ENCODE measurements around the gene ENDOU. TPM values are rescaled to one million over a fixed set of nuclear protein-coding genes. Genes with fewer than 3 reads are reported as not detected.
A peak's percentile ranks its signal among the peaks of the same experiment; 100 is the strongest.

ENDOU gene
- total and polyA plus RNA-seq, 10 donors: 0.05 to 0.92 (median 0.24) TPM; not detected in 4

GRCh38 chr12:47732504-47732903, 7.2 kb upstream of the ENDOU start:
- no peak overlapping the region for H3K27ac ChIP-seq
- peaks cover 6 to 38% (median 30%) of the 10 kb centered on the region in 6 donors for H3K4me1 ChIP-seq
- no peak for TF ChIP-seq POLR2AphosphoS5 (IDR thresholded peaks at IDR 0.05)
- TF ChIP-seq, protein P1, sequence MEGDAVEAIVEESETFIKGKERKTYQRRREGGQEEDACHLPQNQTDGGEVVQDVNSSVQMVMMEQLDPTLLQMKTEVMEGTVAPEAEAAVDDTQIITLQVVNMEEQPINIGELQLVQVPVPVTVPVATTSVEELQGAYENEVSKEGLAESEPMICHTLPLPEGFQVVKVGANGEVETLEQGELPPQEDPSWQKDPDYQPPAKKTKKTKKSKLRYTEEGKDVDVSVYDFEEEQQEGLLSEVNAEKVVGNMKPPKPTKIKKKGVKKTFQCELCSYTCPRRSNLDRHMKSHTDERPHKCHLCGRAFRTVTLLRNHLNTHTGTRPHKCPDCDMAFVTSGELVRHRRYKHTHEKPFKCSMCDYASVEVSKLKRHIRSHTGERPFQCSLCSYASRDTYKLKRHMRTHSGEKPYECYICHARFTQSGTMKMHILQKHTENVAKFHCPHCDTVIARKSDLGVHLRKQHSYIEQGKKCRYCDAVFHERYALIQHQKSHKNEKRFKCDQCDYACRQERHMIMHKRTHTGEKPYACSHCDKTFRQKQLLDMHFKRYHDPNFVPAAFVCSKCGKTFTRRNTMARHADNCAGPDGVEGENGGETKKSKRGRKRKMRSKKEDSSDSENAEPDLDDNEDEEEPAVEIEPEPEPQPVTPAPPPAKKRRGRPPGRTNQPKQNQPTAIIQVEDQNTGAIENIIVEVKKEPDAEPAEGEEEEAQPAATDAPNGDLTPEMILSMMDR (IDR thresholded peaks at IDR 0.05 in 8 of 11, conservative IDR thresholded peaks at IDR 0.05 in 3 of 11): no peak
- peaks cover 0 to 14% (median 0%) of the 10 kb centered on the region in 6 donors for H3K36me3 ChIP-seq
- no peak overlapping the region for H3K4me3 ChIP-seq
- DNase-seq: no peak
- no peaks in the 10 kb centered on the region for H3K27me3 ChIP-seq (replicated peaks in 1 of 7)
- no peaks in the 10 kb centered on the region for H3K9me3 ChIP-seq
- 57 to 85% (median 68%) methylated on average over 2 of the region's 2 CpGs for WGBS, 5 donors
- intact Hi-C loops (cut with DNase I; ENCODE audit: low total_unique reads): no loop called here

DNA sequence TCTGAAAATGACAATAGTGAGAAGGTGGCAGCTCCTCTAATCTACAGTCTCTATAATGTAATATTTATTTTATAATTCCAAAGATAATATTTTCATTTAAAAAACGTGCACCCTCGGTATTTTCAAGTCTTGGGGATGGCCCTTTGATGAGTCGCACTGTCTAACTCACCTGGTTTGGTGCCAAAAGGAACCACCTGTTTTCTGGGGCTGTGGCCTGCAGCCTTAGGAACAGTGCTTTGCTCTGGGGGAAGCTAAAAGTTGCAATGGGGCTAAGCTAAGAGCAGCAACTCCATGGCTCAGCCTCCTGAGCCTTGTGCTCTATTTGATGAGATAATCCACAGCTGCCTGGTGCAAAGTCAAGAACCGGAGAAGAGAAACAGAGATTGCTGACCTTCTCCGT, 6.4 kb upstream of the ENDOU start:
- no peaks in the 10 kb centered on the region for H3K9me3 ChIP-seq
- intact Hi-C loops (cut with DNase I; ENCODE audit: low total_unique reads): no loop called here
- H3K4me1 ChIP-seq: peaks cover 2 to 30% (median 22%) of the 10 kb centered on the region in 6 donors
- H3K27ac ChIP-seq: no peak overlapping the region
- TF ChIP-seq, protein P1 (IDR thresholded peaks at IDR 0.05 in 8 of 11, conservative IDR thresholded peaks at IDR 0.05 in 3 of 11): no peak
- TF ChIP-seq POLR2A (IDR thresholded peaks at IDR 0.05) (no peak), POLR2AphosphoS5 (IDR thresholded peaks at IDR 0.05) (no peak)
- DNase-seq: no peak
- WGBS, 5 donors: 74 to 86% (median 80%) methylated on average over 3 to 5 of the region's 5 CpGs
- peaks cover 0 to 10% (median 0%) of the 10 kb centered on the region in 6 donors for H3K36me3 ChIP-seq
- H3K27me3 ChIP-seq (replicated peaks in 1 of 7): no peaks in the 10 kb centered on the region
- no peak overlapping the region for H3K4me3 ChIP-seq

- Histone ChIP-seq H3K36me3 (peaks cover 0 to 7% (median 0%) of the 10 kb centered on the region in 6 donors), H3K27me3 (replicated peaks in 1 of 7) (no peaks in the 10 kb centered on the region), H3K9me3 (no peaks in the 10 kb centered on the region), H3K27ac (no peak overlapping the region), H3K4me3 (no peak overlapping the region), H3K4me1 (peaks cover 0 to 16% (median 12%) of the 10 kb centered on the region in 6 donors)
- no peak for DNase-seq
- whole genome bisulfite sequencing, 5 donors: 89 to 95% (median 94%) methylated on average over 8 of the region's 8 CpGs
- TF ChIP-seq POLR2A (IDR thresholded peaks at IDR 0.05) (no peak), POLR2AphosphoS5 (IDR thresholded peaks at IDR 0.05) (peak in 2 of 3 donors; percentile 27 to 45)
- intact Hi-C loops (cut with DNase I; ENCODE audit: low total_unique reads): no loop called here
Observed at GRCh38 chr12:47730341-47730744, 5.1 kb upstream of the ENDOU start.

- H3K27ac ChIP-seq: no peak overlapping the region
- peaks cover 0 to 5% (median under 1%) of the 10 kb centered on the region in 6 donors for H3K4me1 ChIP-seq
- TF ChIP-seq, protein P1 (IDR thresholded peaks at IDR 0.05 in 8 of 11, conservative IDR thresholded peaks at IDR 0.05 in 3 of 11): no peak
- TF ChIP-seq POLR2A (IDR thresholded peaks at IDR 0.05) (no peak), POLR2AphosphoS5 (IDR thresholded peaks at IDR 0.05) (no peak)
- H3K36me3 ChIP-seq: peaks cover 0 to 7% (median 0%) of the 10 kb centered on the region in 6 donors
- intact Hi-C loops (cut with DNase I; ENCODE audit: low total_unique reads): no loop called here
- no peaks in the 10 kb centered on the region for H3K9me3 ChIP-seq
- WGBS, 5 donors: 58 to 81% (median 77%) methylated on average over 3 of the region's 3 CpGs
- no peak overlapping the region for H3K4me3 ChIP-seq
- DNase-seq: no peak
- H3K27me3 ChIP-seq (replicated peaks in 1 of 7): no peaks in the 10 kb centered on the region
Observed at GRCh38 chr12:47729233-47729632, 3.9 kb upstream of the ENDOU start.

DNA sequence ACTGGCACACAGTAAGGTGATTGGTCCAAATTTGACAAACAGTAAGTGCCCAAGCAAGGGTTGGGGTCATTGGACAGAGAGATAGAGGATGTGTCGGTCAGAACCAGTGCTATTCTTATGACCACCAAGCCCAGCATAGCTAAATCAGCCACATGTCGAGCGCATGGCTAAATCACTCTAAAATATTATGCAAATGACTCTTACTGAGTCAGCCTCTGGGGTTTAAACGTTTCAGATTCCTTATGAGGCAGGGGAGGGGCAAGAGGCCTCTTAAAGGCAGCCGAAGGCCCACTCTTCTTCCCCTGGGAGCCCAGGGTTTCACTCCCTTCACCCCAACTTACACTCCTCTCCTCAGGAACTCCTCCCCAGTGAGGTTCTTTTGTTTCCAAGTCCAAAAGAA, 603 bp upstream of the ENDOU start:
- 38 to 62% (median 55%) methylated on average over 5 of the region's 5 CpGs for WGBS, 5 donors
- H3K27ac ChIP-seq: no peak overlapping the region
- no peak for DNase-seq
- TF ChIP-seq POLR2AphosphoS5 (IDR thresholded peaks at IDR 0.05) (no peak), POLR2A (IDR thresholded peaks at IDR 0.05) (no peak)
- TF ChIP-seq, protein P1 (IDR thresholded peaks at IDR 0.05 in 8 of 11, conservative IDR thresholded peaks at IDR 0.05 in 3 of 11): no peak
- H3K4me1 ChIP-seq: peaks cover 0 to 22% (median 4%) of the 10 kb centered on the region in 6 donors
- H3K4me3 ChIP-seq: no peak overlapping the region
- intact Hi-C loops (cut with DNase I; ENCODE audit: low total_unique reads): no loop called here
- peaks cover 0 to 29% (median 8%) of the 10 kb centered on the region in 6 donors for H3K36me3 ChIP-seq
- H3K9me3 ChIP-seq: no peaks in the 10 kb centered on the region
- H3K27me3 ChIP-seq (replicated peaks in 1 of 7): no peaks in the 10 kb centered on the region
